OCI-LY3 (cell line): ENCODE data around the gene SNED1.

Experiments used
- H2AFZ ChIP-seq: fragments of 200-600, 300-600 bp; shearing (Covaris generic); 2 replicates; pipeline ENCODE4 v1.6.0; 2014; ENCODE audit warnings: antibody characterized with exemption, low read depth, low read length
- H3K27ac ChIP-seq: fragments of 200-600, 300-600 bp; sonication (generic); 2 replicates; pipeline ENCODE4 v1.5.1; 2014; ENCODE audit warnings: mild to moderate bottlenecking, low read length, moderate library complexity, mixed read lengths
- H3K27me3 ChIP-seq: fragments of 200-600, 300-600 bp; sonication (generic); 2 replicates; pipeline ENCODE4 v1.6.1; 2014; ENCODE audit warnings: low read depth, low read length, mixed read lengths
- H3K36me3 ChIP-seq: fragments of 200-600, 300-600 bp; sonication (generic); replicated peaks from 2 replicates; pipeline ENCODE3; 2014; ENCODE audit warnings: low read depth, low read length, mixed read lengths
- H3K4me1 ChIP-seq: fragments of 300-600, 200-600 bp; sonication (generic); 2 replicates; pipeline ENCODE4 v1.6.1; 2014; ENCODE audit warnings: low read length, mixed read lengths
- H3K4me2 ChIP-seq: fragments of 200-600, 300-600 bp; sonication (generic); 2 replicates; pipeline ENCODE4 v1.6.1; 2014; ENCODE audit warnings: low read length, mixed read lengths
- H3K4me3 ChIP-seq: fragments of 300-600, 200-600 bp; sonication (generic); 2 replicates; pipeline ENCODE4 v1.5.1; 2014; ENCODE audit warnings: antibody characterized with exemption, mild to moderate bottlenecking, low read length, moderate library complexity
- H3K79me2 ChIP-seq: fragments of 300-600, 200-600 bp; shearing (Covaris generic); 2 replicates; pipeline ENCODE4 v1.6.1; 2014; ENCODE audit warnings: mild to moderate bottlenecking, low read length, mixed read lengths
- H3K9ac ChIP-seq: fragments of 300-600, 200-600 bp; shearing (Covaris generic); 2 replicates; pipeline ENCODE4 v1.6.0; 2014; ENCODE audit warnings: mild to moderate bottlenecking, low read length, moderate library complexity
- H3K9me3 ChIP-seq: fragments of 200-600, 300-600 bp; shearing (Covaris generic); 2 replicates; pipeline ENCODE4 v1.6.1; 2014; ENCODE audit warnings: low read length, mixed read lengths; ENCODE audit not compliant: insufficient read depth
- H4K20me1 ChIP-seq: fragments of 200-600, 300-600 bp; sonication (generic); 2 replicates; pipeline ENCODE4 v1.6.1; 2016; ENCODE audit warnings: low read length, mixed read lengths; ENCODE audit not compliant: insufficient read depth
- CTCF ChIP-seq: fragments of 200-600, 300-600 bp; sonication (generic); IDR thresholded peaks from 2 replicates; pipeline ENCODE4 v1.5.1; 2014; ENCODE audit warnings: antibody characterized with exemption, low read length, low read depth
- EZH2phosphoT487 ChIP-seq: fragments of 200-600 bp; shearing (Covaris generic); IDR thresholded peaks from 2 replicates; pipeline ENCODE4 v1.6.1; 2018; ENCODE audit warnings: antibody characterized with exemption, mixed run types, low read depth

The SNED1 gene

GRCh38 chr2:240988146-240988545 lies 10.3 kb upstream of the SNED1 start:
- H3K9me3 ChIP-seq = no peaks in the 10 kb centered on the region
- no peak overlapping the region for H3K4me3 ChIP-seq
- no peaks in the 10 kb centered on the region for H3K79me2 ChIP-seq
- no peaks in the 10 kb centered on the region for H3K27me3 ChIP-seq
- H3K9ac ChIP-seq = no peak overlapping the region
- peaks cover 6% of the 10 kb centered on the region for H3K4me1 ChIP-seq
- H3K36me3 ChIP-seq = no peaks in the 10 kb centered on the region
- no peak overlapping the region for H2AFZ ChIP-seq
- TF ChIP-seq EZH2phosphoT487 (no peak), CTCF (no peak)
- no peak overlapping the region for H3K4me2 ChIP-seq
- no peak overlapping the region for H3K27ac ChIP-seq
- no peaks in the 10 kb centered on the region for H4K20me1 ChIP-seq

GRCh38 chr2:240988571-240989271 lies 9.7 kb upstream of the SNED1 start:
- Histone ChIP-seq H3K4me1 (peaks cover 6% of the 10 kb centered on the region), H3K36me3 (no peaks in the 10 kb centered on the region), H3K79me2 (no peaks in the 10 kb centered on the region), H3K4me2 (no peak overlapping the region), H3K27me3 (no peaks in the 10 kb centered on the region), H3K9me3 (no peaks in the 10 kb centered on the region), H3K9ac (no peak overlapping the region), H3K4me3 (no peak overlapping the region), H3K27ac (no peak overlapping the region), H2AFZ (no peak overlapping the region), H4K20me1 (no peaks in the 10 kb centered on the region)
- no peak for TF ChIP-seq EZH2phosphoT487
- TF ChIP-seq CTCF = no peak

- Histone ChIP-seq H3K79me2 (no peaks in the 10 kb centered on the region), H3K27ac (no peak overlapping the region), H3K4me1 (peaks cover 6% of the 10 kb centered on the region), H3K4me2 (no peak overlapping the region), H3K27me3 (no peaks in the 10 kb centered on the region), H3K36me3 (no peaks in the 10 kb centered on the region), H2AFZ (no peak overlapping the region), H3K9me3 (no peaks in the 10 kb centered on the region), H4K20me1 (no peaks in the 10 kb centered on the region), H3K4me3 (no peak overlapping the region), H3K9ac (no peak overlapping the region)
- peak; percentile 48 for TF ChIP-seq CTCF
- TF ChIP-seq EZH2phosphoT487 = no peak
Measured at GRCh38 chr2:240989451-240990265, 8.8 kb upstream of the SNED1 start.

GRCh38 chr2:240990266-240990529 lies 8.2 kb upstream of the SNED1 start:
- Histone ChIP-seq H3K79me2 (no peaks in the 10 kb centered on the region), H3K27ac (no peak overlapping the region), H3K9me3 (no peaks in the 10 kb centered on the region), H4K20me1 (no peaks in the 10 kb centered on the region), H3K9ac (no peak overlapping the region), H3K4me2 (no peak overlapping the region), H2AFZ (no peak overlapping the region), H3K36me3 (no peaks in the 10 kb centered on the region), H3K4me1 (peaks cover 6% of the 10 kb centered on the region), H3K4me3 (no peak overlapping the region), H3K27me3 (no peaks in the 10 kb centered on the region)
- TF ChIP-seq EZH2phosphoT487 = no peak
